Measurements from ENCODE around the gene GZMA.
A peak's percentile ranks its signal among the peaks of the same experiment; 100 is the strongest.

The GZMA gene

GRCh38 chr5:55108661-55109060 is 6.2 kb downstream of the GZMA start:
- DNase-seq (ENCODE audit: low read depth in 2 of 2), result no peak

- DNase-seq (ENCODE audit: low read depth in 2 of 2), result no peak
Observed at GRCh38 chr5:55110217-55110616, 7.8 kb downstream of the GZMA start.

GRCh38 chr5:55113327-55113726 is 10.9 kb downstream of the GZMA start:
- DNase-seq (ENCODE audit: low read depth in 2 of 2), result no peak

GRCh38 chr5:55114061-55114460 is 11.6 kb downstream of the GZMA start:
- DNase-seq (ENCODE audit: low read depth in 2 of 2), result no peak

GRCh38 chr5:55123365-55123764 is 20.9 kb downstream of the GZMA start:
- DNase-seq (ENCODE audit: low read depth in 2 of 2), result no peak

GRCh38 chr5:55134053-55134722 is 31.7 kb downstream of the GZMA start:
- no peak for DNase-seq (ENCODE audit: low read depth in 2 of 2)

- DNase-seq (ENCODE audit: low read depth in 2 of 2), result no peak
Observed at GRCh38 chr5:55136521-55136920, 34.1 kb downstream of the GZMA start.

GRCh38 chr5:55140908-55141665 is 38.6 kb downstream of the GZMA start:
- no peak for DNase-seq (ENCODE audit: low read depth in 2 of 2)

GRCh38 chr5:55141945-55142690 is 39.7 kb downstream of the GZMA start:
- DNase-seq (ENCODE audit: low read depth in 2 of 2), result no peak

- DNase-seq (ENCODE audit: low read depth in 2 of 2), result no peak
Observed at GRCh38 chr5:55143624-55144023, 41.2 kb downstream of the GZMA start.

GRCh38 chr5:55146080-55146479 is 43.6 kb downstream of the GZMA start:
- DNase-seq (ENCODE audit: low read depth in 2 of 2), result no peak

- DNase-seq (ENCODE audit: low read depth in 2 of 2), result peak; percentile 66 to 70
Observed at GRCh38 chr5:55146543-55147151, 44.2 kb downstream of the GZMA start.

- no peak for DNase-seq (ENCODE audit: low read depth in 2 of 2)
Observed at GRCh38 chr5:55149308-55149795, 46.9 kb downstream of the GZMA start.

GRCh38 chr5:55151923-55152842 is 49.7 kb downstream of the GZMA start:
- no peak for DNase-seq (ENCODE audit: low read depth in 2 of 2)

- DNase-seq (ENCODE audit: low read depth in 2 of 2), result no peak
Observed at GRCh38 chr5:55154873-55155272, 52.4 kb downstream of the GZMA start.
